ENCODE data around the gene PCDHB5.
A peak's percentile ranks its signal among the peaks of the same experiment; 100 is the strongest.
"Not testable (repeated sequence)": the region's sequence is repeated elsewhere in the genome, so short reads cannot be mapped to it uniquely, and the experiment has no call there.

Gene PCDHB5

DNA sequence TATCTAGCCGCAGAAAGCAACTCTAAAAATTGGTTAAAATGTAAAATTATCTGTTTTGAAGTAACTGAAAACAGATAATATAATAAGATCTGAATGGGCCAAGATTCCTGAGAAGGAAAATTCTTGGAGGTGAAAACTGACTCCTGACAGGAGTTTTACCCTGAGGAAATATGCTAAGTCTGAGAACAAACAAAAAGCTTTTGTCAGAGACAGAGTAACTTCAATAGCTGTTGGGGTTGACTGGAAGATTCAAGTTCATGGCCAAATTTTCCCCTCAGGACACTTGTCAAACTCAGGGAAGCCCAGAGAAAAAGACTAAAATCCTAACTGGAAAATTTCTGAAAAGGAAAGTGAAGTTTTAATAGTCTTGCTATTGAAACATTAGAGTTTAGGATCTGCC is 7.7 kb upstream of the PCDHB5 start:
- H3K9me3 ChIP-seq, result peaks cover 0 to 60% (median 18%) of the 10 kb centered on the region in 3 donors
- DNase-seq, result no peak
- intact Hi-C loops (cut with DNase I; ENCODE audit: low total_unique reads), result no loop called here

DNA sequence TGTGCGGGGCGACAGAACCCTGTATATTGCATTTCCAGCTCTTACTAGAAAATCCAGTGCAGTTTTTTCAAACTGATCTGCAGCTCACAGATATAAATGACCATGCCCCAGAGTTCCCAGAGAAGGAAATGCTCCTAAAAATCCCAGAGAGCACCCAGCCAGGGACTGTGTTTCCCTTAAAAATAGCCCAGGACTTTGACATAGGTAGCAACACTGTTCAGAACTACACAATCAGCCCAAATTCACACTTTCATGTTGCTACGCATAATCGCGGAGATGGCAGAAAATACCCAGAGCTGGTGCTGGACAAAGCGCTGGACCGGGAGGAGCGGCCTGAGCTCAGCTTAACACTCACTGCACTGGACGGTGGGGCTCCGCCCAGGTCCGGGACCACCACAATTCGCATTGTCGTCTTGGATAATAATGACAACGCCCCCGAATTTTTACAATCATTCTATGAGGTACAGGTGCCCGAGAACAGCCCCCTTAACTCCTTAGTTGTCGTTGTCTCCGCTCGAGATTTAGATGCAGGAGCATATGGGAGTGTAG is 786 bp downstream of the PCDHB5 start:
- TF ChIP-seq, protein P1, sequence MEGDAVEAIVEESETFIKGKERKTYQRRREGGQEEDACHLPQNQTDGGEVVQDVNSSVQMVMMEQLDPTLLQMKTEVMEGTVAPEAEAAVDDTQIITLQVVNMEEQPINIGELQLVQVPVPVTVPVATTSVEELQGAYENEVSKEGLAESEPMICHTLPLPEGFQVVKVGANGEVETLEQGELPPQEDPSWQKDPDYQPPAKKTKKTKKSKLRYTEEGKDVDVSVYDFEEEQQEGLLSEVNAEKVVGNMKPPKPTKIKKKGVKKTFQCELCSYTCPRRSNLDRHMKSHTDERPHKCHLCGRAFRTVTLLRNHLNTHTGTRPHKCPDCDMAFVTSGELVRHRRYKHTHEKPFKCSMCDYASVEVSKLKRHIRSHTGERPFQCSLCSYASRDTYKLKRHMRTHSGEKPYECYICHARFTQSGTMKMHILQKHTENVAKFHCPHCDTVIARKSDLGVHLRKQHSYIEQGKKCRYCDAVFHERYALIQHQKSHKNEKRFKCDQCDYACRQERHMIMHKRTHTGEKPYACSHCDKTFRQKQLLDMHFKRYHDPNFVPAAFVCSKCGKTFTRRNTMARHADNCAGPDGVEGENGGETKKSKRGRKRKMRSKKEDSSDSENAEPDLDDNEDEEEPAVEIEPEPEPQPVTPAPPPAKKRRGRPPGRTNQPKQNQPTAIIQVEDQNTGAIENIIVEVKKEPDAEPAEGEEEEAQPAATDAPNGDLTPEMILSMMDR (IDR thresholded peaks at IDR 0.05), result no peak
- Histone ChIP-seq H3K4me1 (no peaks in the 10 kb centered on the region), H3K36me3 (peaks cover 0 to 10% (median 7%) of the 10 kb centered on the region in 3 donors), H3K27ac (no peak overlapping the region), H3K4me3 (peak overlapping the region; percentile 34 to 45), H3K27me3 (no peaks in the 10 kb centered on the region), H3K9me3 (peaks cover 5 to 75% (median 64%) of the 10 kb centered on the region in 3 donors)
- no peak for DNase-seq
- intact Hi-C loops (cut with DNase I; ENCODE audit: low total_unique reads), result no loop called here

More for the DNA sequence above, 7.7 kb upstream of the PCDHB5 start:
- Histone ChIP-seq H3K27ac (no peak overlapping the region), H3K27me3 (no peaks in the 10 kb centered on the region), H3K4me1 (no peaks in the 10 kb centered on the region), H3K36me3 (peaks cover 0 to 9% (median 4%) of the 10 kb centered on the region in 3 donors), H3K4me3 (no peak overlapping the region)
- TF ChIP-seq, protein P1 (IDR thresholded peaks at IDR 0.05), result no peak

DNA sequence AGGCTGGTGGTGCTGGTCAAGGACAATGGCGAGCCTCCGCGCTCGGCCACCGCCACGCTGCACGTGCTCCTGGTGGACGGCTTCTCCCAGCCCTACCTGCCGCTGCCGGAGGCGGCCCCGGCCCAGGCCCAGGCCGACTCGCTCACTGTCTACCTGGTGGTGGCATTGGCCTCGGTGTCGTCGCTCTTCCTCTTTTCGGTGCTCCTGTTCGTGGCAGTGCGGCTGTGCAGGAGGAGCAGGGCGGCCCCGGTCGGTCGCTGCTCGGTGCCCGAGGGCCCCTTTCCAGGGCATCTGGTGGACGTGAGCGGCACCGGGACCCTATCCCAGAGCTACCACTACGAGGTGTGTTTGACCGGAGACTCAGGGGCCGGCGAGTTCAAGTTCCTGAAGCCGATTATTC is 2.3 kb downstream of the PCDHB5 start:
- DNase-seq; H3K4me3 ChIP-seq; H3K27me3 ChIP-seq; intact Hi-C loops (cut with DNase I; ENCODE audit: low total_unique reads); H3K36me3 ChIP-seq; H3K27ac ChIP-seq; H3K4me1 ChIP-seq: not testable (repeated sequence)
- H3K9me3 ChIP-seq, result peaks cover 5 to 77% (median 64%) of the 10 kb centered on the region in 3 donors

DNA sequence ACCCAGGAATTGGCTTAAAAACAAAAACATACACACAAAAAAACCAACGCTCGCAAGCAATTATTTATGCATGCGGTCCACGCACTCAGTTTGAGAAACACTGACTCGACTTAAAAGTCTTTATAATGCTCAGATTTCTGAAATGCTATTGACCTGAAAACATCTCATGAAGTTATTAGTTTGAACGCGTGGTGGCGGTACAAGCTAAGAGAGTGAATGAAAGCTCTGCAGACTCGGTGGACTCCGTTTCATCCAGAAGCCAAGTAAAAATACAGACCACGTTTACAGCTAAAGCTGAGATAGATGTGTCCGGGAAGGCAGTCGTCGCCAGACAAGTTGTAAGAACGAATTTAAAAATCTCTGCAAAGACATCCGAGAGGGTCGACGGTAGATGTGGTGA is 14.8 kb downstream of the PCDHB5 start, which contains the start of gene PCDHB6:
Gene PCDHB6, plus strand, starts transcription at position 246 of the 400 bp plus-strand sequence. CDS start 201 bp downstream, outside the sequence.
- peak within 1 kb of the TSS; percentile 1 to 26 for H3K4me3 ChIP-seq
- no peaks in the 10 kb centered on the region for H3K4me1 ChIP-seq
- intact Hi-C loops (cut with DNase I; ENCODE audit: low total_unique reads), result no loop called here
- no peaks in the 10 kb centered on the region for H3K27me3 ChIP-seq
- TF ChIP-seq, protein P1 (IDR thresholded peaks at IDR 0.05), result peak; percentile 10 to 15
- no peak within 1 kb of the TSS for H3K27ac ChIP-seq
- H3K9me3 ChIP-seq, result peaks cover 2 to 73% (median 53%) of the 10 kb centered on the region in 3 donors
- no peak for DNase-seq
- H3K36me3 ChIP-seq, result no peaks in the 10 kb centered on the region

DNA sequence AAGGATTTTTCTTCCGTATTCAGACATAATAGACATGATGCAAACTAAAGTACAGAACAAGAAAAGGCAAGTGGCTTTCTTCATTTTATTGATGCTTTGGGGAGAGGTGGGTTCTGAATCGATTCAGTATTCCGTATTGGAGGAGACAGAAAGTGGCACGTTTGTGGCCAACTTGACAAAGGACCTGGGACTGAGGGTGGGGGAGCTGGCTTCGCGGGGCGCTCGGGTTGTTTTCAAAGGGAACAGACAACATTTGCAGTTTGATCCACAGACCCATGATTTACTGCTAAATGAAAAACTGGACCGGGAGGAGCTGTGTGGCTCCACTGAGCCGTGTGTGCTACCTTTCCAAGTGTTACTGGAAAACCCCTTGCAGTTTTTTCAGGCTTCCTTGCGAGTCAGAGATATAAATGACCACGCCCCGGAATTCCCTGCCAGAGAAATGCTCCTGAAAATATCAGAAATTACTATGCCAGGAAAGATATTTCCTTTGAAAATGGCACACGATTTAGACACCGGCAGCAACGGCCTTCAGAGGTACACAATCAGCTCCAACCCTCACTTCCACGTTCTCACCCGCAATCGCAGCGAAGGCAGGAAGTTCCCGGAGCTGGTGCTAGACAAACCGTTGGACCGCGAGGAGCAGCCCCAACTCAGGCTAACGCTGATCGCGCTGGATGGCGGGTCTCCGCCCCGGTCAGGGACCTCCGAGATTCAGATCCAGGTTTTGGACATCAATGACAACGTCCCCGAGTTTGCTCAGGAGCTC is 15.4 kb downstream of the PCDHB5 start:
- TF ChIP-seq, protein P1 (IDR thresholded peaks at IDR 0.05), result no peak
- no peak overlapping the region for H3K27ac ChIP-seq
- H3K4me1 ChIP-seq, result no peaks in the 10 kb centered on the region
- H3K27me3 ChIP-seq, result no peaks in the 10 kb centered on the region
- intact Hi-C loops (cut with DNase I; ENCODE audit: low total_unique reads), result no loop called here
- H3K4me3 ChIP-seq, result peak overlapping the region; percentile 1 to 26
- H3K9me3 ChIP-seq, result peaks cover 6 to 77% (median 58%) of the 10 kb centered on the region in 3 donors
- no peaks in the 10 kb centered on the region for H3K36me3 ChIP-seq
- no peak for DNase-seq

DNA sequence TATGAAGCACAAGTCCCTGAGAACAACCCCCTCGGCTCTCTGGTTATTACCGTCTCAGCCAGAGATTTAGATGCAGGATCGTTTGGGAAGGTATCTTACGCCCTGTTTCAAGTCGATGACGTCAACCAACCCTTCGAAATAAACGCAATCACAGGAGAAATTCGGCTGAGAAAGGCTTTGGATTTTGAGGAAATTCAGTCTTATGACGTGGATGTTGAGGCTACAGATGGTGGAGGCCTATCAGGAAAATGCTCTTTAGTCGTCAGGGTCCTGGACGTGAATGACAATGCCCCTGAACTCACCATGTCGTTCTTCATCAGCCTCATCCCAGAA is 16.0 kb downstream of the PCDHB5 start:
- Histone ChIP-seq H3K27ac (no peak overlapping the region), H3K36me3 (peaks cover 0 to 4% (median 0%) of the 10 kb centered on the region in 3 donors), H3K4me1 (no peaks in the 10 kb centered on the region), H3K27me3 (no peaks in the 10 kb centered on the region), H3K4me3 (peak overlapping the region in 1 of 2 donors; percentile 26), H3K9me3 (peaks cover 11 to 80% (median 63%) of the 10 kb centered on the region in 3 donors)
- DNase-seq, result no peak
- intact Hi-C loops (cut with DNase I; ENCODE audit: low total_unique reads), result no loop called here
- TF ChIP-seq, protein P1 (IDR thresholded peaks at IDR 0.05), result no peak

DNA sequence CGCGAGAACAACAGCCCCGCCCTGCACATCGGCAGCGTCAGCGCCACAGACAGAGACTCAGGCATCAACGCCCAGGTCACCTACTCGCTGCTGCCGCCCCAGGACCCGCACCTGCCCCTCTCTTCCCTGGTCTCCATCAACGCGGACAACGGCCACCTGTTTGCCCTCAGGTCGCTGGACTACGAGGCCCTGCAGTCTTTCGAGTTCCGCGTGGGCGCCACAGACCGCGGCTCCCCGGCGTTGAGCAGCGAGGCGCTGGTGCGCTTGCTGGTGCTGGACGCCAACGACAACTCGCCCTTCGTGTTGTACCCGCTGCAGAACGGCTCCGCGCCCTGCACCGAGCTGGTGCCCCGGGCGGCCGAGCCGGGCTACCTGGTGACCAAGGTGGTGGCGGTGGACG is 16.6 kb downstream of the PCDHB5 start:
- Histone ChIP-seq H3K36me3 (peaks cover 0 to 11% (median 4%) of the 10 kb centered on the region in 3 donors), H3K9me3 (peaks cover 12 to 85% (median 70%) of the 10 kb centered on the region in 3 donors)
- H3K4me3 ChIP-seq; H3K27me3 ChIP-seq; H3K4me1 ChIP-seq; DNase-seq; intact Hi-C loops (cut with DNase I; ENCODE audit: low total_unique reads); H3K27ac ChIP-seq: not testable (repeated sequence)

DNA sequence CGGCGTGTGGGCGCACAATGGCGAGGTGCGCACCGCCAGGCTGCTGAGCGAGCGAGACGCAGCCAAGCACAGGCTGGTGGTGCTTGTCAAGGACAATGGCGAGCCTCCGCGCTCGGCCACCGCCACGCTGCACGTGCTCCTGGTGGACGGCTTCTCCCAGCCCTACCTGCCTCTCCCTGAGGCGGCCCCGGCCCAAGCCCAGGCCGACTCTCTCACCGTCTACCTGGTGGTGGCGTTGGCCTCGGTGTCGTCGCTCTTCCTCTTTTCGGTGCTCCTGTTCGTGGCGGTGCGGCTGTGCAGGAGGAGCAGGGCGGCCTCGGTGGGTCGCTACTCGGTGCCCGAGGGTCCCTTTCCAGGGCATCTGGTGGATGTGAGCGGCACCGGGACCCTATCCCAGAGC is 17.1 kb downstream of the PCDHB5 start:
- DNase-seq; H3K27ac ChIP-seq; intact Hi-C loops (cut with DNase I; ENCODE audit: low total_unique reads); H3K4me1 ChIP-seq; H3K27me3 ChIP-seq; H3K4me3 ChIP-seq: not testable (repeated sequence)
- Histone ChIP-seq H3K9me3 (peaks cover 12 to 87% (median 75%) of the 10 kb centered on the region in 3 donors), H3K36me3 (peaks cover 0 to 16% (median 7%) of the 10 kb centered on the region in 3 donors)
